ENCODE data around the gene ABLIM2. TPM values are rescaled to one million over a fixed set of nuclear protein-coding genes. Genes with fewer than 3 reads are reported as not detected.

ABLIM2 gene
- total RNA-seq, 1 donor from 2014 or later, result 2.6 TPM

Other genes starting within 250 kb of the ABLIM2 start
- gene AFAP1, start 219.0 kb downstream of the ABLIM2 start, total RNA-seq, result 19.3 and 24.7 TPM in 2 replicates
- gene SH3TC1, start 40.5 kb upstream of the ABLIM2 start, total RNA-seq, result 82.8 and 147 TPM in 2 replicates
- gene HTRA3, start 110.9 kb upstream of the ABLIM2 start, total RNA-seq, result 1.4 and 7.5 TPM in 2 replicates